Neural cell (in vitro differentiated cells): ENCODE measurements around the gene ETF1. TPM values are rescaled to one million over a fixed set of nuclear protein-coding genes. Genes with fewer than 3 reads are reported as not detected.

Source experiments
- H2AFZ ChIP-seq: fragments of 200-600, 300-800 bp; sonication (generic), shearing (Covaris generic); 2 replicates; pipeline ENCODE4 v1.6.0; 2014; ENCODE audit warnings: low read depth, mild to moderate bottlenecking, antibody characterized with exemption, low read length, moderate library complexity
- H3F3A ChIP-seq: fragments of 200-600 bp; shearing (Covaris generic); 2 replicates; pipeline ENCODE4 v1.6.1; 2016; ENCODE audit warnings: mild to moderate bottlenecking, moderate library complexity, mixed read lengths, antibody characterized with exemption, low read length; ENCODE audit not compliant: insufficient read depth, poor library complexity, severe bottlenecking
- H3K27ac ChIP-seq: fragments of 200-600, 300-800 bp; sonication (generic), shearing (Covaris generic); 2 replicates; pipeline ENCODE4 v1.5.1; 2014; ENCODE audit warnings: mild to moderate bottlenecking, low read length, moderate library complexity
- H3K27me3 ChIP-seq: fragments of 300-800, 200-600 bp; sonication (generic), shearing (Covaris generic); 2 replicates; pipeline ENCODE4 v1.6.0; 2014; ENCODE audit warnings: mild to moderate bottlenecking, low read depth, low read length, moderate library complexity; ENCODE audit not compliant: insufficient read depth
- H3K36me3 ChIP-seq: fragments of 300-800, 200-600 bp; sonication (generic), shearing (Covaris generic); 2 replicates; pipeline ENCODE4 v1.5.1; 2014; ENCODE audit warnings: mild to moderate bottlenecking, antibody characterized with exemption, low read length, moderate library complexity; ENCODE audit not compliant: insufficient read depth
- H3K4me2 ChIP-seq: fragments of 300-800, 200-600 bp; sonication (generic), shearing (Covaris generic); 2 replicates; pipeline ENCODE4 v1.6.0; 2014; ENCODE audit warnings: mild to moderate bottlenecking, low read length
- H3K4me3 ChIP-seq: fragments of 300-800, 200-600 bp; sonication (generic), shearing (Covaris generic); 2 replicates; pipeline ENCODE4 v1.5.1; 2014; ENCODE audit warnings: mild to moderate bottlenecking, low read length, moderate library complexity
- H3K79me2 ChIP-seq: fragments of 200-600 bp; shearing (Covaris generic); replicated peaks from 2 replicates; pipeline ENCODE4 v1.6.0; 2014; ENCODE audit warnings: mild to moderate bottlenecking, low read length, moderate library complexity; ENCODE audit not compliant: insufficient read depth
- H3K9ac ChIP-seq: fragments of 300-800, 200-600 bp; sonication (generic), shearing (Covaris generic); 2 replicates; pipeline ENCODE4 v1.6.1; 2016; ENCODE audit warnings: mild to moderate bottlenecking, low read length, mixed read lengths
- H3K9me2 ChIP-seq: fragments of 200-600 bp; shearing (Covaris generic); 2 replicates; pipeline ENCODE4 v1.6.1; 2016; ENCODE audit warnings: mild to moderate bottlenecking, low read length, mixed read lengths; ENCODE audit not compliant: insufficient read depth
- H3K9me3 ChIP-seq: fragments of 200-600, 300-800 bp; sonication (generic), shearing (Covaris generic); 2 replicates; pipeline ENCODE4 v1.6.1; 2016; ENCODE audit warnings: mild to moderate bottlenecking, mixed run types, low read length, moderate library complexity, mixed read lengths
- H4K20me1 ChIP-seq: fragments of 200-600 bp; shearing (Covaris generic); 2 replicates; pipeline ENCODE4 v1.6.1; 2016; ENCODE audit warnings: mild to moderate bottlenecking, mixed run types; ENCODE audit not compliant: insufficient read depth
- CTCF ChIP-seq: fragments of 450-650 bp; IDR thresholded peaks from 2 replicates; pipeline ENCODE4 v1.5.1; 2014; ENCODE audit warnings: antibody characterized with exemption, mild to moderate bottlenecking, moderate library complexity; ENCODE audit not compliant: poor library complexity, severe bottlenecking
- EP300 ChIP-seq: fragments of 450-650 bp; conservative IDR thresholded peaks from 2 replicates; pipeline ENCODE4 v1.6.1; 2014; ENCODE audit warnings: antibody characterized with exemption, mild to moderate bottlenecking, moderate library complexity; ENCODE audit not compliant: poor library complexity, severe bottlenecking
- EZH2 ChIP-seq: fragments of 200-600, 300-800 bp; shearing (Covaris generic), sonication (generic); IDR thresholded peaks from 2 replicates; pipeline ENCODE4 v1.6.1; 2014; ENCODE audit warnings: antibody characterized with exemption, low read length, borderline replicate concordance, mild to moderate bottlenecking; ENCODE audit not compliant: insufficient read depth, poor library complexity, severe bottlenecking
- MXI1 ChIP-seq: fragments of 450-650 bp; conservative IDR thresholded peaks from 2 replicates; pipeline ENCODE4 v1.6.1; 2014; ENCODE audit warnings: antibody characterized with exemption, mild to moderate bottlenecking; ENCODE audit not compliant: poor library complexity, severe bottlenecking
- POLR2AphosphoS5 ChIP-seq: IDR thresholded peaks from 2 replicates; pipeline ENCODE4 v1.6.1; 2012
- RAD21 ChIP-seq: fragments of 450-650 bp; conservative IDR thresholded peaks from 2 replicates; pipeline ENCODE4 v1.6.1; 2014; ENCODE audit warnings: antibody characterized with exemption, mild to moderate bottlenecking, moderate library complexity
- REST ChIP-seq: IDR thresholded peaks from 2 replicates; pipeline ENCODE4 v1.6.1; 2012; ENCODE audit warnings: borderline replicate concordance
- SMC3 ChIP-seq: fragments of 450-650 bp; conservative IDR thresholded peaks from 2 replicates; pipeline ENCODE4 v1.6.1; 2014; ENCODE audit warnings: antibody characterized with exemption, mild to moderate bottlenecking, moderate library complexity; ENCODE audit not compliant: poor library complexity
- TAF1 ChIP-seq: IDR thresholded peaks from 2 replicates; pipeline ENCODE4 v1.6.1; 2012; ENCODE audit warnings: low read depth
- polyA plus RNA-seq: library from polyadenylated mRNA; depleted of rRNA; stranded (reverse); fragments of >200 nt; gene quantifications from 2 replicates; pipeline ENCODE4 v1.2.3, GENCODE V29; 2014

ETF1 gene
- polyA plus RNA-seq, 1 donor from 2014 or later = 62.1 TPM

GRCh38 chr5:138565100-138565821 is 22.2 kb upstream of the ETF1 start:
- Histone ChIP-seq H3K9me2 (no peaks in the 10 kb centered on the region), H3K79me2 (peaks cover 10% of the 10 kb centered on the region), H3K4me3 (no peak overlapping the region), H3K4me2 (no peak overlapping the region), H4K20me1 (no peaks in the 10 kb centered on the region), H3K36me3 (peaks cover 4% of the 10 kb centered on the region), H3K27me3 (no peaks in the 10 kb centered on the region), H3F3A (no peaks in the 10 kb centered on the region), H3K27ac (no peak overlapping the region), H2AFZ (no peak overlapping the region), H3K9ac (no peak overlapping the region), H3K9me3 (no peaks in the 10 kb centered on the region)
- TF ChIP-seq REST (no peak), CTCF (no peak), POLR2AphosphoS5 (no peak)

- no peaks in the 10 kb centered on the region for H3F3A ChIP-seq
- no peaks in the 10 kb centered on the region for H4K20me1 ChIP-seq
- H2AFZ ChIP-seq = no peak overlapping the region
- peaks cover 10% of the 10 kb centered on the region for H3K79me2 ChIP-seq
- H3K4me3 ChIP-seq = no peak overlapping the region
- H3K27me3 ChIP-seq = no peaks in the 10 kb centered on the region
- no peak overlapping the region for H3K4me2 ChIP-seq
- no peaks in the 10 kb centered on the region for H3K9me2 ChIP-seq
- no peak for TF ChIP-seq EZH2
- TF ChIP-seq EP300 = no peak
- no peak for TF ChIP-seq CTCF
- no peak for TF ChIP-seq MXI1
- no peak for TF ChIP-seq REST
- no peak for TF ChIP-seq TAF1
- no peak for TF ChIP-seq POLR2AphosphoS5
- TF ChIP-seq SMC3 = no peak
- no peak for TF ChIP-seq RAD21
- H3K36me3 ChIP-seq = peaks cover 4% of the 10 kb centered on the region
- no peak overlapping the region for H3K9ac ChIP-seq
- H3K9me3 ChIP-seq = no peaks in the 10 kb centered on the region
- H3K27ac ChIP-seq = no peak overlapping the region
These were observed 21.2 kb upstream of the ETF1 start for GRCh38 chr5:138564242-138564641.
